ENCODE data around the gene TBC1D8. TPM values are rescaled to one million over a fixed set of nuclear protein-coding genes. Genes with fewer than 3 reads are reported as not detected.

TBC1D8 gene
- total and polyA plus RNA-seq, 2 of the 8 experiments (the other 6 are each of a cell fraction or from before 2014, with no cell fraction given) = 20.8 to 21.8 TPM

- no peaks in the 10 kb centered on the region for H3K27me3 ChIP-seq (replicated peaks in 1 of 4; ENCODE audit: control insufficient read depth in 3 of 4, extremely low read depth in 1 of 4, insufficient read depth in 3 of 4, low read length in 3 of 4)
- H3K4me3 ChIP-seq (ENCODE audit: extremely low read depth in 1 of 4, insufficient read depth in 2 of 4, low read depth in 3 of 4, low read length in 4 of 4) = no peak overlapping the region
- H2AFZ ChIP-seq (ENCODE audit: low read length) = no peak overlapping the region
- H2BK120ac ChIP-seq (replicated peaks; ENCODE audit: low read depth, low read length) = no peak overlapping the region
- no peak overlapping the region for H3K56ac ChIP-seq (replicated peaks; ENCODE audit: insufficient read length, low read depth, low read length)
- H3K4me1 ChIP-seq (replicated peaks in 1 of 4; ENCODE audit: control insufficient read depth in 3 of 4, insufficient read depth in 4 of 4, low read length in 3 of 4) = peaks cover 0 to 7% (median 1%) of the 10 kb centered on the region in 4 experiments; a peak in 4 of 7 replicates
- H4K20me1 ChIP-seq (replicated peaks in 1 of 2; ENCODE audit: control insufficient read depth in 1 of 2, insufficient read depth in 2 of 2, low read length in 2 of 2) = no peaks in the 10 kb centered on the region
- H3K18ac ChIP-seq (ENCODE audit: extremely low read depth, low read length) = no peak overlapping the region
- H2AK5ac ChIP-seq (ENCODE audit: low read depth, low read length) = no peak overlapping the region
- no peak overlapping the region for H3K14ac ChIP-seq (ENCODE audit: insufficient read length)
- 93% methylated on average over 6 of the region's 6 CpGs; no CpG with 5 or more reads in 1 of the 2 experiments for WGBS, 2 experiments (ENCODE audit: extremely low coverage in 1 of 2, insufficient coverage in 1 of 2, insufficient read length in 1 of 2, insufficient replicate concordance in 2 of 2, low coverage in 1 of 2, low lambda C conversion rate in 2 of 2, missing lambda C conversion rate in 1 of 2)
- ChIA-PET POLR2A (ENCODE audit: partially characterized antibody) (interaction anchor here (0.9 to 2.2 kb wide), 2 partner anchors 40 to 45 kb away, joined by 3 to 11 read pairs; partner anchors contain the start of gene RPL31), CTCF (ENCODE audit: partially characterized antibody) (interaction anchor here (0.7 to 5.0 kb wide), 4 partner anchors 9 to 105 kb away, joined by 3 to 31 read pairs (median 4); no protein-coding TSS in a partner anchor)
- H4K91ac ChIP-seq (replicated peaks; ENCODE audit: insufficient read length, low read length) = no peak overlapping the region
- no peak for DNase-seq (ENCODE audit: low read depth in 1 of 2, low spot score in 2 of 2)
- no peak overlapping the region for H4K8ac ChIP-seq (ENCODE audit: extremely low read depth, insufficient read depth, low read length)
- no peak overlapping the region for H2BK20ac ChIP-seq (ENCODE audit: low read length)
- H2BK12ac ChIP-seq (ENCODE audit: low read depth, low read length) = no peak overlapping the region
- no peak overlapping the region for H2BK15ac ChIP-seq (ENCODE audit: low read length)
- FAIRE-seq = no peak
- peaks cover 0 to 8% (median 3%) of the 10 kb centered on the region in 4 experiments; a peak in 3 of 8 replicates for H3K36me3 ChIP-seq (ENCODE audit: control insufficient read depth in 2 of 4, insufficient read depth in 4 of 4, low read length in 3 of 4)
- H3K79me1 ChIP-seq (ENCODE audit: low read depth, low read length) = no peaks in the 10 kb centered on the region
- no peak overlapping the region for H3K9ac ChIP-seq (replicated peaks in 1 of 4; ENCODE audit: extremely low read depth in 1 of 4, low read depth in 3 of 4, low read length in 3 of 4)
- H3K23ac ChIP-seq (ENCODE audit: insufficient read length) = no peak overlapping the region
- H3K23me2 ChIP-seq (ENCODE audit: low read depth, low read length) = no peaks in the 10 kb centered on the region
- H3K79me2 ChIP-seq (ENCODE audit: control insufficient read depth in 1 of 2, insufficient read depth in 2 of 2, low read length in 2 of 2) = no peaks in the 10 kb centered on the region
- no peak overlapping the region for H3K4me2 ChIP-seq (ENCODE audit: insufficient read depth in 1 of 2, low read depth in 2 of 2, low read length in 2 of 2)
- no peaks in the 10 kb centered on the region for H3K9me3 ChIP-seq (ENCODE audit: insufficient read depth in 2 of 2, low read depth in 1 of 2, low read length in 1 of 2)
- no peak overlapping the region for H4K5ac ChIP-seq (ENCODE audit: insufficient read length, low read depth, low read length)
- H3K4ac ChIP-seq (replicated peaks; ENCODE audit: insufficient read length, low read depth, low read length) = no peak overlapping the region
- TF ChIP-seq ZNF274 (IDR thresholded peaks at IDR 0.05; ENCODE audit: borderline replicate concordance, extremely low read depth, low read length) (no peak), TAF1 (IDR thresholded peaks at IDR 0.05; ENCODE audit: low read depth, low read length) (no peak), RBBP5 (IDR thresholded peaks at IDR 0.05; ENCODE audit: borderline replicate concordance, low read depth, low read length) (no peak), TEAD4 (IDR thresholded peaks at IDR 0.05; ENCODE audit: low read depth, low read length) (no peak), SP4 (IDR thresholded peaks at IDR 0.05; ENCODE audit: low read length) (no peak), JUND (IDR thresholded peaks at IDR 0.05; ENCODE audit: low read length) (no peak), ASH2L (IDR thresholded peaks at IDR 0.05; ENCODE audit: low read length) (no peak), SAP30 (IDR thresholded peaks at IDR 0.05; ENCODE audit: insufficient read depth, insufficient replicate concordance, low read length) (no peak), CEBPB (IDR thresholded peaks at IDR 0.05; ENCODE audit: low read depth, low read length) (no peak), KDM5A (IDR thresholded peaks at IDR 0.05; ENCODE audit: low read length) (no peak), HDAC6 (IDR thresholded peaks at IDR 0.05; ENCODE audit: low read depth, low read length) (no peak), CHD1 (IDR thresholded peaks at IDR 0.05; ENCODE audit: low read depth, low read length) (no peak), RXRA (IDR thresholded peaks at IDR 0.05; ENCODE audit: insufficient read depth, low read depth, low read length) (no peak)
- no peak overlapping the region for H3K27ac ChIP-seq (ENCODE audit: low read depth, low read length)
- no peak overlapping the region for H2BK5ac ChIP-seq (ENCODE audit: low read depth, low read length)
Observed at GRCh38 chr2:101047774-101048173, 103.4 kb downstream of the TBC1D8 start.
